GM18517 (cell line): ENCODE data around the gene CRLF1.
"Not testable (repeated sequence)": the region's sequence is repeated elsewhere in the genome, so short reads cannot be mapped to it uniquely, and the experiment has no call there.

Source experiments
- ATAC-seq: cut with Tn5 transposase; IDR thresholded peaks from one replicate; pipeline ENCODE4 v1.9.1; 2021; ENCODE audit warnings: mild to moderate bottlenecking, moderate library complexity; ENCODE audit not compliant: unreplicated experiment

The CRLF1 gene

DNA sequence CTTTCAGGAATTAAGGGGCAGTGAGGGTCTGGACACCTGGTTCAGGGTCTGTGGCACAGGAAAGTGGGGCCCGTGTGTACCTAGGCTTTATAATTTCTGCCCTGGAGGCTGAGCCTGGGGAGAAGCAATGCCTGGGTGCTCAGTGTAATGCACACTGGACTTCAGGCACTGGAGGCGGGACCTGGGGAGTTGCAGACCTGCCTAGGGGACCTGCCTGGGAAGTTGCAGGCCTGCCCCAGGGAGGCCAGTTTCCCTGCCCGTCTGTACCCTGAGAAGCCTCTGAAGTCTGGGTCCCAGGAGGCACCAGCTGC lies 3.6 kb upstream of the CRLF1 start:
- ATAC-seq = no peak

- ATAC-seq = no peak
These were observed 3.1 kb upstream of the CRLF1 start for GRCh38 chr19:18609717-18610051.

- ATAC-seq = no peak
These were observed 2.5 kb upstream of the CRLF1 start for GRCh38 chr19:18608805-18609716.

DNA sequence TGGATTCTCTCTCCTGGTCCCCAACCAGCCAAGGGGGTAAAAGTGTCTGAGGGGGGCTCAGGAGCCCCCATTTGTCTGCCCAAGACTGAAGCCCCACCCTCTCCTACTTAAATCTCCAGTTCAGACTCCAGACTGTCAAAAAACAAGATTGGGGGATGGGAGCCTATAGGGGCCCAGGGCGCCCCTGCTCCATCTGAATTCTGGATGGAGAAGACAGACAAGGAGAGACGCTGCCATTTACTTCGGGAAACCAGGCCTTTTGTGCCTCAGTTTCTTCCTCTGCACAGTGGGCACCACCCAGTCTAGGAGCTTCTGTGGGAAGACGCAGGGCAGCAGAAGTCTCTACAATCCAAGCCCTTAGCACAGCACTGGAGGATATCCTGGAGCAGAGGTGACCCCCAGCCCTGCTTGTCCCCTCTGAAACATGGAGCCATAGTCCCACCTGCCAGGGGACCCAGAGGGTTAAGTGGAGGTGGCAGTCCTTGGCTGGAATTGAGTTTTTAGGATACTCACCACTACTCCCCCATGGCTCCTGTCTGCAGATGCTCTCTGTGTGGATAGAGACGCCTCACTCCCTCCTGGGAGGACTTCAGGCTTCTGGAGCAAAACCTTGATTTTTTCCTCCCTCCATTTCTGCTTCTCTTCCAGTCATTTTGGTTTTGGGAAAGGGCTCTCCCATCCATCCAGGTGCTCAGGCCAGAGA lies 1.7 kb upstream of the CRLF1 start:
- ATAC-seq = no peak

GRCh38 chr19:18607226-18608101 lies 865 bp upstream of the CRLF1 start:
- no peak for ATAC-seq

DNA sequence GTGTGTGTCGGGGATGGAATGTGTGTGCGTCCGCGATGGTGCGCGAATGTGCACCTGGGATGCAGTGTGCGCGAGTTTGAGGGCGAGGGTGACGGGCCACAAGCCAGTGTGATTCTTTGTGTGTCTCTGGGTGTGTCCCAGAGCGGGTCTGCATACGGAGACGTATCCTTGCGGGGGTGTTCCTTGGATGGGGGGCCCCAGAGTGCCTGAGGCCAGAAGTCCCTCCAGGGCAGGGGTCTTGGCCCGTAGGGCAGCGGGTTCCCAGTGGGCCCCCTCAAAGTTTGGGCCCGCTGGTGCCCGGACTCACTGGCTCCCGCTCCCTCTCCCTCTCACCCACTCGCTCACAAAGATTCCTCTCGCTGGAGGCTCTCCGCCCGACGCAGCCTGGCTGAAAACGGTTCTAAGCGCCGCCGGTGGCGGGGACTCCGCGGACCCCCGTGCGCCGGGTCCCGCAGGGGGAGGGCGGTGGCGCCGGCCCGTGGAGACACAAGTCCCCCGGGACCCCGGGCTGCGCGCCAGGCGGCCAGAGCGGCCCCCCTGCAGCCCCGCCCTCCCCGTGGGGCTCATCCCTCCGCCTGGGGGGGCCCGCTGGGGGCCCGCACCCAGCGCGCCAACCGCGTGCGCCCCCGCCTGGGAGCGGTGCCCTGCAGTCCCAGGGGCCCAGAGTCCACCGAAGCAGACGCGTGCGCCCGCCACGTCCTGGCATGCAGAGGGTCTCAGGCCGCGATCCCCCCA lies 886 bp downstream of the CRLF1 start:
- no peak for ATAC-seq

- no peak for ATAC-seq
These were observed 1.4 kb downstream of the CRLF1 start for GRCh38 chr19:18605196-18605545.

GRCh38 chr19:18604820-18605159 lies 1.8 kb downstream of the CRLF1 start:
- ATAC-seq = no peak

- no peak for ATAC-seq
These were observed 2.4 kb downstream of the CRLF1 start for GRCh38 chr19:18603958-18604819.

DNA sequence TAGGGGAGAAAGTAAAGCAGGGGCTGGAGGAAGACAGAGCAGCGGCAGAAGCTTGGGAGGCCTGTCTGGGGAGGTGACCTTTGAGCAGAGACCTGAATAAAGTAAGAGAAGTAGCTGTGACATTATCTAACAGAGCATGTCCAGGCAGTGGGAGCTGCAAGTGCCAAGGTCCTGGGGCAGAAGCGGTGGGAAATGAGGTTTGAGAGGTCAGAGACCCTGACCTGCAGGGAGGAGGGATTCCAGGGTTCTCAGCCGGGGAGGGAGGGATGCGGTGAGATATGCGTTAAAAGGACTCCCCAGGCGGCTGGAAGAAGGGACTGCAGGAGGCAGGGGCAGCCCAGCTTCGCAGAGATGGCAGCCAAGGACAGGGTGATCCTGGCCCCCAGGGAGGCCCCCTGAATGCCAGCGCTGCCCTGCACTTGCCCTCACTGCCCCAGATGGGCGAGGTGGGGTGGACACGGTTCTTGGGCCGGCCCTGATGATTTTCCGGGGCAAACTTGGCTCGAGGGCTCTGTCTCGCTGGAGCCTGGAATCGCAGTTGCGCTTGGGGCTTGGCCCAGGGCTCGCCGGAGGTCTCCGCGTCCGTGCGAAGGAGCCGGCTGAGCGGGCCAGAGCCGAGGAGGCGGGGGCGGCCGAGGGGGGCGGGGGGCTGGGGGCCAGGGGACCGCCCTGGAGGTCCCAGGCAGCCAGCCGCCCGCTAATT lies 3.2 kb downstream of the CRLF1 start:
- ATAC-seq = no peak

GRCh38 chr19:18601875-18602274 lies 4.7 kb downstream of the CRLF1 start:
- ATAC-seq = no peak

GRCh38 chr19:18600692-18601397 lies 5.8 kb downstream of the CRLF1 start:
- not testable (repeated sequence) for ATAC-seq

DNA sequence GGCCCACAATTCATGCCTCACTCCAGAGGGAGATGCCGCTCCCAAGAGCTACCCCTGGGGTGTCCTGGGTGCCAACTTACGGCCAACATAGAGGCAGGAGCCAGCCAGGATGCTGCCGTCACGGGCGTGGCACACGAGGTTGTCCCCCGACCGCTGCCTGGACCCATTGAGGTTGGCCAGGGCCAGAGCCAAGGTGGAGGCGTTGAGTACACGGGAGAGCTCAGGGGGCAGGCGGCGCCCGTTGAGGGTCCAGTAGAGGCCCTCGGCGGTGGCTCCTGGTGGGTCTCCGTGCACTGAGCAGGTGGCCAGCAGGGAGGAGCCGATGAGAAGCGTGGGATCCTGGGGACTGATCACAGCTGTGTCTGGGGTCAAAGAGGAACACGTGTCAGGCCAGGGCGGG lies 7.1 kb downstream of the CRLF1 start:
- no peak for ATAC-seq

DNA sequence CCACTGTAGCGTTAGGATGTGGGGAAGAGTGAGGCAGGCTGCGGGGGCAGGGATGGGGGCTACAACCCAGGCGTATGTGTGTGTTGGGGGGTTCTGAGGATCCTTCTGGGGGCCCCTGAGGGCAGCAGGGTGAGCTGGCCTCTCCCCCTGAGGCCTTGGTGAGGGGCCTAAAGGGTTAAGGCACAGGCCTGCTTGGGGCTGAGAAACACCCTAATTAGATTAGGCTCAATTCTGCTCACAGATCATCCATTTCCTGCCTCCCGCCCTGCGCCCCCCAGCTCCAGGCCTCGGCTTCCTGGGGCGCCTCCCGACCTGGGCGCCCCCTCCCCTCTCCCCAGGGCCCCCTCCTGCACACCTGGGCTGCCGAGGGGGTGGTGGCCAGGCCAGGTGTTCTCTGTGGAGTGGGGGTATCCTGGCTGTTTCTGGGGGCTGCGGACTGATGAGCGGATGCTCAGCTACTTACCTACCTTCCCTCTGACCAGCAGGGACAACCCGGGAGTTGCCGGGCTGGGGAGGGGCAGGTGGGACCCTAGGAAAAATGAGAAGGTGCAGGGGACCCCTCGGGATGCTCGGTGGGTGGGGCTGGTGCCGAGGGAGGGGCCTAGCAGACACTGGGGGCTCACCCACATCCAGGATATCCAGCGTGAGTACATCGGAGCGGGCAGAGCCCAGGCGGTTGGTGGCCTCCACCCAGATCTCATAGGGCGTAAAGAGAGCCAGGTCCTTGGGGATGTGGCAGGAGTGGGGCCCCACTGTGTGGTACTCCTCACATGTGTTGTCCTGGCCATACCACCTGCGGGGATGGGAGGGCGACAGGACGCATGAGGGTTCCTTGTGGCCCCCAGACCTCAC lies 8.6 kb downstream of the CRLF1 start:
- no peak for ATAC-seq

DNA sequence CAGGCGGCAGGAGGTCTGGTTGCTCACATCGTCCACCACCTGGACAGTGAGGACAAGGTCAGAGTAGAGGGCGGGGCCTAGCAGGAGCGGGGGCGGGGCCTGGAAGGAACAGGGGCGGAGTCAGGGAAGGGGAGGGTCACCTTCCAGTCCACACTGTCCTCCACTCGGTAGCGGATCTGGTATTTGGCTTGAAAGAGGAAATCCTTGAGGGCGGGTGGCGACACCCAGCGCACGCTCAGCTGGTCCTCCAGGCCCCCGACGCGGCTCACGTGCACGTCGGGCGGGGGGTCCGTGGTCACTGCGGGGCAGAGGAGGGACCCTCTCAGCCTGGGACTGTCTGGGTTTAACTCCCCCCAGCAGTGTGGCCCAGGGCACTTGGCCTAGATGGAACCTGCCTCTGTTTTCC lies 9.8 kb downstream of the CRLF1 start:
- ATAC-seq = no peak

DNA sequence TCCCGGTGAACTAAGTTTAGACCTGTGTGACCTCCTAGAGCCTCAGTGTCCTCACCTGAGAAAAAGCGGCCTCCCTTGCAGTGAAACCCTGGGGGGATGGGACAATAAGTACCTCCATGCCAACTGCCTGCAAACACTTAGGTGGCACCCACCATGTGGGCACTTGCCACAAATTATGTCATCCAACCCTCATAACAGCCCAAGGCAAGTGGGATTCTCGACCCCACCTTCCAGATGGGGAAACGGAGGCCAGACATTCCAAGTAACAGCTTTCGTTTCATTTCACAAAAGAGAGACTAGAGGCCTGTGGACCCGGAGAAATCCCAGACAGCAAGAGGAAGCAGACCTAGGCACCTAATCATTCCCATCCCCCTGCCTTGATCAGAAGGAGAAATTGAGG lies 11.1 kb downstream of the CRLF1 start:
- ATAC-seq = no peak

DNA sequence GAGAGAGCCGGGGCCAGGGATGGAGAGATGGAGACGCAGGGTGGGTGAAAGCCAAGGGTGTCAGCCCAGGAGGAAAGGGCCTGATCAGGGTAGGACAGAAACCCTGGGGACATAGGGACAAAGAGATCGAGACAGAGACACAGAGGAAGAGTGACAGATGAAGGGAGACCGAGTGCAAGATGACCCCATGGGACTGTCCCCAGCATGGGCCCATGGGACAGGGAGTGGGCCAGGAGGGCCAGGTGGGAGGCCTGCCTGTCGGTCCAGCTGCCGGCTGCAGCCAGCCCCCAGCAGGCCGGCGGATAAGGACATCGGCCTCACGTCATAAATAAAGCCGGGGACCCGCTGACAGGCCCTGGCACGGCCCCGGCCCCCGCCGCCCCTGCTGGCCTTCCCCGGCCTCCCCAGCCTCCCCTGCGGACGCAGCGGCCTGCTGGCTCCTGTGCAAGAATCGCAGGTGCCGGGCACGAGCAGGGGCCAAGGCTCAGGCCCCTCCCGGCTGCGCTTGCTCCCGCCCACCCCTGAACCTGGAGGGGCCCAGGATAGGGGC lies 11.7 kb downstream of the CRLF1 start:
- ATAC-seq = no peak
